GM21515 (cell line): ENCODE data around the gene SERTAD1.
A peak's percentile ranks its signal among the peaks of the same experiment; 100 is the strongest.
"Not testable (repeated sequence)": the region's sequence is repeated elsewhere in the genome, so short reads cannot be mapped to it uniquely, and the experiment has no call there.

Experiments
- ATAC-seq: cut with Tn5 transposase; IDR thresholded peaks from one replicate; pipeline ENCODE4 v1.9.1; 2021; ENCODE audit not compliant: unreplicated experiment

SERTAD1 gene, protein sequence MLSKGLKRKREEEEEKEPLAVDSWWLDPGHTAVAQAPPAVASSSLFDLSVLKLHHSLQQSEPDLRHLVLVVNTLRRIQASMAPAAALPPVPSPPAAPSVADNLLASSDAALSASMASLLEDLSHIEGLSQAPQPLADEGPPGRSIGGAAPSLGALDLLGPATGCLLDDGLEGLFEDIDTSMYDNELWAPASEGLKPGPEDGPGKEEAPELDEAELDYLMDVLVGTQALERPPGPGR

DNA sequence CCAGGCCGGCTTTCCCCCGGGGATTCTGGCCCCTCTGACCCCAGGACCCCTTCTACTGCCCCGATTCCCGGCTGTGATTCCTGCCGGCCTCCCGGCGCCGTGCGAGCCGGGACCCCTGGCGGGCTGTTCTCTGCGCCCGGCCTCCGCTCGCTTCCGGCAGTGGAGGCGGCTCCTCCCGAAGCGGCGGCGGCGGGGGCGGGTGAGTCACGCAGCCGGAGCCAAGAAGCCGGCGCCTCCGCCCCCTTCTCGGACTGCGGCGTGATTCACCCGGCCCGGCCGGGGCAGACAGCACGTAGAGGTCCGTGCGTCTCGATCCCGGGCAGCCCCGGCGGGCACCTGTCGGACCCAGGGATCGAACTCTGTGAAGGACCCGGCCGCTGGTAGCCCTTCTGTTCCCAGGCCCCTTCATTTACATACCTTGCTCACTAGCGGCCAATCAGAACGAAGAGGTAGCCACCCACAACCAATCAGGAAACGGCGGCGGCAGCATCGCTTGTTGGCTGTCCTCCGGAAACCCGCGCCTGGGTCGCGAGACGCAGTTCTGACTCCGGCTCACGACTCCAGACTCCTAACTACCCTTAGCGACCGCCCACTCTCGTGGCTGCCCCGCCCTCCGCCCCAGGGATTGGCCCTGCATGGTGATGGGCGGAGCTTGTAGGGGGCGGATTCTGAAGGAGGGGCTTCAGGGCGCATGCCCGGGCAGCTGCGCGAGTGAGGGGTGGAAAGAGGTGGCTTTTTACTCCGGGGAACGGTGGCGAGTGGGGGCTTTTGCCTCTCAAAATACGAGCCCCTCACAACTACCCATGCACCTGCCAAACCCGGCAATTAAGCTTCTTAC, at the start of gene SERTAD1:
SERTAD1 (minus strand) TSS at position 543 of the 838 bp plus-strand sequence. CDS start 2,446 bp downstream, outside the sequence.
- peak; percentile 83 for ATAC-seq

- ATAC-seq, result no peak
These were observed 48.9 kb upstream of the SERTAD1 start for GRCh38 chr19:40474737-40475136.

DNA sequence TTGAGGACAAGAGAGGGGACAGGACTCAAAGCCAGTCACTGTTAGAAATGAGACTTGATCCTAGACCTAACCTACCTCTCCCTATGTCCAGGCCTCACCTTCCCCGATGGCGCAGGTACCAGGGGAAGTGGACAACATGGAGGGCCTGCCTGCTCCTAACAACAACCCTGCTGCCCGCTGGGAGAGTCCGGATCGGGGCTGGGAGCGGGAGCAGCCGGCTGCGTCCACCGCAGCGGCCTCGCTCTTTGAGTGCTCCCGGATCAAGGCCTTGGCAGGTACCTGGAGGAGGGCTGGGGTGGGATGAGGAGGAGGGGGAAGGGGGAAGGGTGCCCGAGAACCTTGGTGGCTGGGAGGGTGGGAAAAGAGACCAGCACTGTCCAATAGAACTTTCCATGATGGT, 46.7 kb upstream of the SERTAD1 start:
- no peak for ATAC-seq

DNA sequence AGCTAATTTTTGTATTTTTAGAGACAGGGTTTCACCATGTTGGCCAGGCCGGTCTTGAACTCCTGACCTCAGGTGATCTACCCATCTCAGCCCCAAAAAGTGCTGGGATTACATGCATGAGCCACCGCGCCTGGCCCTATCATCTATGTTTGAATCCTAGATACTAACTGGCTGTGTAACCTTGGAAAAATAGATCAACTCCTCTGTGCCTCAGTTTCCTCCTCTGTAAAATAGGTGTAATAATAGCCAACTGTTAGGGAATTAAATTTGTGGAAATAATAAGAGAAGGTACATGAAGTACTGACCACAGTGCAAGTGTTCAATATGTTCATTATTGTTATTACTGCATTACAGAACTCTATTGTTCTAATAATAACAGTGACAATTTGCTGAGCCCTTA, 45.3 kb upstream of the SERTAD1 start:
- ATAC-seq, result no peak

- no peak for ATAC-seq
These were observed 43.2 kb upstream of the SERTAD1 start for GRCh38 chr19:40469011-40469410.

- no peak for ATAC-seq
These were observed 41.4 kb upstream of the SERTAD1 start, which contains the start of gene SPTBN4 for GRCh38 chr19:40466985-40467734. Gene SPTBN4 (plus strand): TSS chr19:40467001. CDS start chr19:40472622, 5,621 bp downstream.

DNA sequence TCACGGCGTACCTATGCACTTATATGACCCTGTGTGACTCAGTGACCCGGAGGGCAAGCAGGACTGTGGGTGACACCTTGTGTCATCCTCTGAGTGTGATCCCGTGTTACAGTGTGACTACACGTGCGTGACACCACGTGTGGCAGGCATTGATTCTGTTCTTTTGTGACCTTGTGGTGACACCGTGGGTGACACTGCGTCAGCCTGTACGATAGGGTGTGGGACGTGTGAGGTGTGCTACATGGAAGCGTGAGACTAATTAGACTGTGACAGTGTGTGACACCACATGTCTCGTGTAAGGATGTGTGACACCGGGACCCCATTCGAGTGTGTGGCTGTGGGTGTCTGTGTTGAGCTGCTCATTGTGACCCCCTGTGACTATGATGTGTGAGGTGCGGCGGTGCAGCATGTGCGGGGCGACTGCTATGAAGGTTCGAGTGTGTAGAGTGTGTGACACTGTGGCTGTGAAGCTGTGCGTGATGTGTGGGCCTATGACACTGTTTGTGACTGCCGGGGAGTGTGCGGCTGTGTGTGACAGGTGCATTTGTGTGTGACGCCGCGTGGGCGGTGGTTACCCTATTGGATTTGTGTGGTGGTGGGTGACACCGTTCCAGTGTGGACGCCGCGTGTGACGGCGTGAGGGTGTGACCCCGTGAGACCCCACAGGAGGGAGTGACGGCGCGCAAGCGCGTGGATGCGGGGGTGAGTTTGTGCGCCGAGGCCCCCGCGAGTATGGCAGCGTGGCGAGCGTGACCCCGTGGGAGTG, 40.6 kb upstream of the SERTAD1 start:
- peak; percentile 24 for ATAC-seq

DNA sequence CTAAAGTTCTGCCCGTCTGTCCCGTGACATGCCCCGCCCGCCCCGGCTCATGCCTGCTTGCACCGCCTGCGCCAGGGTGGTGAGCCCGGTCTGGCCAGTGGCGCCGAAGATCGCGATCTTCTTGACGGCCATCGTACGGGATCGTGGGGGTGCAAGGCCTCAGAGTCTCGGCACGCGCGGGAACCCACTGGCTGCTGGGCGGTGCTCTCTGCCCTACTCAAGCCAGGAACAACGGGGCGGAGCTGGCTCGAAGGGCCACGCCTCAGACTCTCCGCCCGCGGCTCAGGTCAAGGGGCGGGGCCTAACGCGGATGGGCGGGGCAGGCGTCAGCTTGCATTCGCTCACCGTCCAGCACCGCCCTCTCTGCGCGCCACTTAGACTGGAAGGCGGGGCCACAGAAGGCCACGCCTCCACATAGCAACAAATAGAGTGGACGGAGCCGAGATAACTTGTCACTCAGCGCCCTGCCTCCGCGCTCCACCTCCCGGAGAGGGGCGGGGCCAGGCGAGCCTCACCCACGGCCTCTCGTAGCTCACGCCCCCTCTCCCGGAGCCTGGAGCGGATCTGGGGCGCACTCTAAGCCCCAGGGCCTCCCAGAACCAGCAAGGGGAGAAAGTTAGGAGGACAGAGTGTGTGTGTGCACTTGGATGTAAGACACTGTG, 39.9 kb upstream of the SERTAD1 start, which contains the start of gene BLVRB:
BLVRB (minus strand) TSS at position 189 of the 662 bp plus-strand sequence; CDS start at position 132, 57 bp downstream.
- peak; percentile 79 for ATAC-seq

DNA sequence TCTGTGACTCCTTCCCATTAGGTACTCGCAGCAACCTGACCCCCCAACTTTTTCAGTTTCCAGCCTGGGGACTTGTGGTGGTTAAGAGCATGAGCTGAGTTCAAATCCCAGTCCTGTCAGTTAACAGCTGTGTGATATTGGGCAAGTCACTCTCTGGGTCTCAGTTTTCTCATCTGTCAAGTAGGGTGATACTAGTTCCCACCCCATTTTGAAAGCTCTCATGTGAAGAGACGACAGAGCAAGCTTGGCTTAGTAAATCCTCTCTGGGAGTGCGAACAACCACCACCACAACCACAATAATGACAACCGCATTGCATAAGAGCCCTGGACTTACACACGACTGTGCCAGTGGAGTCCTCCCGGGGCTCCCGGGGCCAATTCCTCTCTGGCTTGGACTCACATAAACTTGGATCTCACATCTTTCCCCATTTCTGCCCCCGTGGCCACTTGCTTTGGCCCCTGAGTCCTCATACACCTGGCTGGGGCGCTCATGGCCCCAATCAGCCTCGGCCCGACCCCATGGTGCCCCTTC, 39.3 kb upstream of the SERTAD1 start:
- no peak for ATAC-seq

DNA sequence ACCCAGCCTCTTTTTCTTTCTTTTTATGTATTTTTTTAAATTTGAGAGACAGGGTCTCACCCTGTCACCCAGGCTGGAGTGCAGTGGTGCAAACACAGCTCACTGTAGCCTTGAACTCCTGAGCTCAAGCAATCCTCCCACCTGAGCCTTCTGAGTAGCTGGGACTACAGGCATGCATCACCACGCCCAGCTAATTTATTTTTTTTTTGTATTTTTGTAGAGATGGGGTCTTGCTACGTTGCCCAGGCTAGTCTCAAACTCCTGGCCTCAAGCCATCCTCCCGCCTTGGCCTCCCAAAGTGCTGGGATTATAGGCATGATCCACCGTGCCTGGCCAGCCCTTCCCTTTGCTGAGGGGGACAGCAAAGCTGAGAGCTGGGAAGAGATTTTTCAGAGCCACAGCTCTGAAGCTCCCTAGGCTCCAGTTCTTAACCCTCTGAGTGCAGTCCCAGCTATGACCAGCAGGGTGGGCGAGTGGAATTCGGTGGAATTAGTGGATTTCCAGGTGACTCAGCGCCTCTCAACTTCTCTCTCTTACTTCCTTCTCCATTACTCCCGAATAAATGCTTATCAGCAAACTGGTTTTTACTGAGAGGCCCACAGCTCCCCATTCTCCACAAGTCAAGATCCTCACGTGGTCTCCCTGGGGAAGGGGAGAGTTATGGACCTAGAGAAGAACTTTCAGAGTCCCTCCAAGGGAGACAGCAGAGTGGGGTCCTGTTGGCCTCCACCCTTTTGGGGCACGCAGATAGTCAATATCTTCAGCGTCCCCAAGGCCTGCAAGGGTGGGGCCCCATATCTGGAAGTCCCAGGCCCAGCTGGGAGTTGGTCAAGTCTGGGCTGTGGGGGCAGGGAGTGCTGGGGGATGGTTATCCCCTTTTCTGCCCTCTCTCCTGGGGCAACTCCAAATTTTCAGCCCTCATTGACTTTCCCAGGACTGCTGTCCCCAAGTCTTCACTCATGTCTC, 38.5 kb upstream of the SERTAD1 start:
- ATAC-seq, result no peak

DNA sequence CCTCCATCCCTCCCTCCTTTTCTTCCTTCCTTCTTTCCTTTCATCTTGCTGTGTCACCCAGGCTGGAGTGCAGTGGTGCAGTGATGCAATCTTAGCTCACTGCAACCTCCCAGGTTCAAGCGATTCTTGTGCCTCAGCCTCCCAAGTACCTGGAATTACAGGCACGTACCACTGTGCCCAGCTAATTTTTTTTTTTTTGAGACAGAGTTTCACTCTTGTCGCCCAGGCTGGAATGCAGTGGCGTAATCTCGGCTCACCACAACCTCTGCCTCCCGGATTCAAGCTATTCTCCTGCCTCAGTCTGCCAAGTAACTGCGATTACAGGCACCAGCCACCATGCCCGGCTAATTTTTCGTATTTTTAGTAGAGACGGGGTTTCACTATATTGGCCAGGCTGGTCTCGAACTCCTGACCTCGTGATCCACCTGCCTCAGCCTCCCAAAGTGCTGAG, 37.8 kb upstream of the SERTAD1 start:
- ATAC-seq, result not testable (repeated sequence)

DNA sequence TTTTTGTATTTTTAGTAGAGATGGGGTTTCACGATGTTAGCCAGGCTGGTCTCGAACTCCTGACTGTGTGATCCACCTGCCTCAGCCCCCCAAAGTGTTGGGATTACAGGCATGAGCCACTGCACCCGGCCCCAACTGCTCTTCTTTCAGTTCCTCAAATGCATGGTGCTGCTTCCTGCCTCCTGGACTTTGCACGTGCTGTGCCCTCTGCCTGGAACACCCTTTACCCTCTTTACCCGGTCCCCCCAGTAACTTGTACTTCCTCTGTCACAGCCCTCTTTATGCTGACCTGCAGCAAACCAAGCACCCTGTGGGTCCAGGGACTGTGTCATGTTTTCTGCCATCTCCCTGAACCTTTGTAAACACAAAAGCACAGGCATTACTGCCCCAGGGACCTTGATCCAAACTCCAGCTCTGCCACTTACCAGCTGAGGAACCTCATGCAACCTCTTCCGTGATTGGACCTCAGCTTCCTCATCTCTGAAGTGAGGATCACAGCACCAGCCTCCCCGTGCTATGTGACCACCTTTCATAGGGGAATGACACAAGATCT, 36.0 kb upstream of the SERTAD1 start:
- no peak for ATAC-seq

DNA sequence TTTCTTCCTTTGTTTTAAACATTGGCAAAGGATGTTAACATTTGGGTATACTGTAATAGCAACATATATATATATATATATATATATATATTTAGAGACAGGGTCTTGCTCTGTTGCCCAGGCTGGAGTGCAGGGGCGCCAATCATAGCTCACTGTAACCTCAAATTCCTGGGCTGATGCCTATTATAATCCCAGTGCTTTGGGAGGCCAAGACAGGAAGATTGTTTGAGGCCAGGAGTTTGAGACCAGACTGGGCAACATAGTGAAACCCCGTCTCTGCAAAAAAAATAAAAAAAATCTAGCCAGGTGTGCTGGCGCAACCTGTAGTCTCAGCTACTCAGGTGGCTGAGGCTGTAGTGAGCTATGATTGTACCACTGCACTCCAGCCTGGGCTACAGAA, 34.4 kb upstream of the SERTAD1 start:
- ATAC-seq, result no peak

GRCh38 chr19:40458597-40458974, 32.8 kb upstream of the SERTAD1 start:
- no peak for ATAC-seq

- ATAC-seq, result no peak
These were observed 32.3 kb upstream of the SERTAD1 start for GRCh38 chr19:40457953-40458596.

- no peak for ATAC-seq
These were observed 31.3 kb upstream of the SERTAD1 start for GRCh38 chr19:40457048-40457447.

DNA sequence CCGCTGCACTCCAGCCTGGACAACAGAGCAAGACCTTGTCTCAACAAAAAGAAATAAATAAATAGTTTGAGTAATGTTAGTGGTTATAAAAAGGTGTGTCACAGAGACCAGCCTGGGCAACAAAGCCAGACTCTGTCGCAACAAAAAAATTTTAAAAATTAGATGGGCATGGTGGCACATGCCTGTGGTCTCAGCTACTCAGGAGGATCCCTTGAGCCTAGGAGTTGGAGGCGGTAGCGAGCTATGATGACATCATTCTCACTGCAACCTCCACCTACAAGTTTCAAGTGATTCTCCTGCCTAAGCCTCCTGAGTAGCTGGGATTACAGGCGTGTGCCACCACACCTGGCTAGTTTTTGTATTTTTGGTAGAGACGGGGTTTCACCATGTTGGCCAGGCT, 28.2 kb upstream of the SERTAD1 start:
- not testable (repeated sequence) for ATAC-seq
